ENCODE data around the gene ELP6.
"Not testable (repeated sequence)": the region's sequence is repeated elsewhere in the genome, so short reads cannot be mapped to it uniquely, and the experiment has no call there.

The ELP6 gene

GRCh38 chr3:47464588-47464987 lies 48.9 kb downstream of the ELP6 start:
- no peak for DNase-seq (ENCODE audit: low spot score)

GRCh38 chr3:47459534-47460085 lies 53.9 kb downstream of the ELP6 start:
- not testable (repeated sequence) for DNase-seq (ENCODE audit: low spot score)

- DNase-seq (ENCODE audit: low spot score), result no peak
Observed at GRCh38 chr3:47456984-47457383, 56.5 kb downstream of the ELP6 start.

- DNase-seq (ENCODE audit: low spot score), result no peak
Observed at GRCh38 chr3:47455806-47456452, 57.6 kb downstream of the ELP6 start.

- no peak for DNase-seq (ENCODE audit: low spot score)
Observed at GRCh38 chr3:47452453-47453215, 60.9 kb downstream of the ELP6 start.

Data from LoVo (cell line).